ENCODE data around the gene POU2AF3.

GRCh38 chr11:111350811-111351210 lies 52.5 kb downstream of the POU2AF3 start:
- TF ChIP-seq CTCF (IDR thresholded peaks at IDR 0.05; ENCODE audit: low read length) (no peak), EZH2 (IDR thresholded peaks at IDR 0.05; ENCODE audit: borderline replicate concordance, low read length) (no peak)

All from OCI-LY1 (cell line).